RWPE2 (cell line): ENCODE measurements around the gene CUL7.

Experiments
- ATAC-seq: fragments of 200-7000 bp; cut with Tn5 transposase; 3 replicates; pipeline ENCODE4 v1.9.1; 2021; ENCODE audit warnings: low read depth
- DNase-seq: peaks from one replicate; pipeline ENCODE4 v3.0.0-alpha.2; 2020; ENCODE audit warnings: low spot score
- H3K27ac ChIP-seq: fragments of 450-650 bp; 2 replicates; pipeline ENCODE4 v1.5.1; 2017; ENCODE audit warnings: mild to moderate bottlenecking; ENCODE audit not compliant: poor library complexity, severe bottlenecking
- H3K27me3 ChIP-seq: fragments of 250-450 bp; sonication (Bioruptor Pico); 2 replicates; pipeline ENCODE4 v1.5.1; 2021; ENCODE audit warnings: mild to moderate bottlenecking, moderate library complexity; ENCODE audit not compliant: insufficient read depth, poor library complexity, severe bottlenecking
- H3K36me3 ChIP-seq: fragments of 250-450 bp; sonication (Bioruptor Pico); 2 replicates; pipeline ENCODE4 v1.5.1; 2020; ENCODE audit warnings: low read depth, mild to moderate bottlenecking, moderate library complexity
- H3K4me1 ChIP-seq: fragments of 250-450 bp; sonication (Bioruptor Pico); 2 replicates; pipeline ENCODE4 v1.5.1; 2021; ENCODE audit warnings: mild to moderate bottlenecking, moderate library complexity; ENCODE audit not compliant: insufficient read depth, poor library complexity, severe bottlenecking
- H3K4me3 ChIP-seq: fragments of 250-450 bp; sonication (Bioruptor Pico); 2 replicates; pipeline ENCODE4 v1.5.1; 2021; ENCODE audit warnings: mild to moderate bottlenecking, moderate library complexity; ENCODE audit not compliant: severe bottlenecking
- H3K9me3 ChIP-seq: fragments of 250-450 bp; sonication (Bioruptor Pico); 2 replicates; pipeline ENCODE4 v1.5.1; 2021; ENCODE audit warnings: mild to moderate bottlenecking, moderate library complexity; ENCODE audit not compliant: severe bottlenecking
- TF ChIP-seq, protein P1 (sequence below): fragments of 450-650 bp; IDR thresholded peaks from one replicate; pipeline ENCODE4 v1.5.1; 2017; ENCODE audit warnings: mild to moderate bottlenecking, moderate library complexity; ENCODE audit not compliant: poor library complexity, severe bottlenecking

CUL7 gene

DNA sequence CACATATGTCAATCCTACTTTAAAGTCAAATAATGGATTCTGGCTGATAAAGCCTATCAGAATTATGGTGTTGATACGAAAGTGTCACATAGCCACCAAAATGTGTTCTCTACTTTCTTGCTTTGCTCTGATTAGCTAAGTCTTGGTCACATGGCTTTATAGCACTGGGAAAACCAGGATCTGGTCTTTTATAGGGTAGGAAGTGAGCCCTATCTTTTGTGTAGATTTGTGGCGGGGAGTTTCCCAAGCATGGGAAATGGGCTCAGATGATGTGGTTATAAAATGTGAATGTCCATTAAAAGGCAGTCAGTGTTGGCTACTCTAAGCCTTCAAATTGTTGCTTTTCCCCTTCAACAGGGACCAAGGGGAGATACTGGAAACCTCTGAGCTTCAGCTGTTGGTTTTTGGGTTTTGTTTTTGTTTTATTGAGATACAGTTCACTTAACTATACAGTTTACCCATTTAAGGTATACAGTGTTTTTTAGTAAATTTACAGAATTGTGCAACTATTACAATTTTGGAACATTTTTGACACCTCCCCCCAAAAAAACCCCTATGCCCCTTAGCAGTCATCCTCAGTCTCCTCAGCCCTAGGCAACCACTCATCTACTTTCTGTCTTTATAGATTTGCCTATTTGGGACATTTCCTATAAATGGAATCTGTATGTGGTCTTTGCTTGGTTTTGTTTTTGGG lies 20.0 kb downstream of the CUL7 start:
- ATAC-seq = no peak
- no peaks in the 10 kb centered on the region for H3K9me3 ChIP-seq
- no peak overlapping the region for H3K27ac ChIP-seq
- H3K4me3 ChIP-seq = no peak overlapping the region
- peaks cover 67% of the 10 kb centered on the region for H3K36me3 ChIP-seq
- no peak for DNase-seq
- no peaks in the 10 kb centered on the region for H3K4me1 ChIP-seq
- no peaks in the 10 kb centered on the region for H3K27me3 ChIP-seq
- TF ChIP-seq, protein P1, sequence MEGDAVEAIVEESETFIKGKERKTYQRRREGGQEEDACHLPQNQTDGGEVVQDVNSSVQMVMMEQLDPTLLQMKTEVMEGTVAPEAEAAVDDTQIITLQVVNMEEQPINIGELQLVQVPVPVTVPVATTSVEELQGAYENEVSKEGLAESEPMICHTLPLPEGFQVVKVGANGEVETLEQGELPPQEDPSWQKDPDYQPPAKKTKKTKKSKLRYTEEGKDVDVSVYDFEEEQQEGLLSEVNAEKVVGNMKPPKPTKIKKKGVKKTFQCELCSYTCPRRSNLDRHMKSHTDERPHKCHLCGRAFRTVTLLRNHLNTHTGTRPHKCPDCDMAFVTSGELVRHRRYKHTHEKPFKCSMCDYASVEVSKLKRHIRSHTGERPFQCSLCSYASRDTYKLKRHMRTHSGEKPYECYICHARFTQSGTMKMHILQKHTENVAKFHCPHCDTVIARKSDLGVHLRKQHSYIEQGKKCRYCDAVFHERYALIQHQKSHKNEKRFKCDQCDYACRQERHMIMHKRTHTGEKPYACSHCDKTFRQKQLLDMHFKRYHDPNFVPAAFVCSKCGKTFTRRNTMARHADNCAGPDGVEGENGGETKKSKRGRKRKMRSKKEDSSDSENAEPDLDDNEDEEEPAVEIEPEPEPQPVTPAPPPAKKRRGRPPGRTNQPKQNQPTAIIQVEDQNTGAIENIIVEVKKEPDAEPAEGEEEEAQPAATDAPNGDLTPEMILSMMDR = no peak

DNA sequence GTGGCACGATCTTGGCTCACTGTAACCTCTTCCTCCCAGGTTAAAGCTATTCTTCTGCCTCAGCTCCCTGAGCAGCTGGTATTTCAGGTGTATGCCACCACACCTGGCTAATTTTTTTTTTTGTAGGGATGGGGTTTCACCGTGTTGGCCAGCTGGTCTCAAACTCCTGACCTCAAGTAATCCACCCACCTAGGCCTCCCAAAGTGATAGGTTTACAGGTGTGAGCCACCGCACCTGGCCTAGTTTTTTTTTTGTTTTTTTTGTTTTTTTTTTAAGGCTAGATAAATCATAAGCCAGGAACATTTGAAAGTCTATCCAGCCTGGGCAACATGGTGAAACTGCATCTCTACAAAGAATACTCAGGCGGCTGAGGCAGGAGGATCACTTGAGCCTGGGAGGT lies 21.3 kb downstream of the CUL7 start:
- no peaks in the 10 kb centered on the region for H3K27me3 ChIP-seq
- H3K27ac ChIP-seq = no peak overlapping the region
- H3K4me1 ChIP-seq = no peaks in the 10 kb centered on the region
- H3K9me3 ChIP-seq = no peaks in the 10 kb centered on the region
- H3K36me3 ChIP-seq = peaks cover 71% of the 10 kb centered on the region
- TF ChIP-seq, protein P1 = no peak
- DNase-seq (no peak), ATAC-seq (no peak)
- no peak overlapping the region for H3K4me3 ChIP-seq

DNA sequence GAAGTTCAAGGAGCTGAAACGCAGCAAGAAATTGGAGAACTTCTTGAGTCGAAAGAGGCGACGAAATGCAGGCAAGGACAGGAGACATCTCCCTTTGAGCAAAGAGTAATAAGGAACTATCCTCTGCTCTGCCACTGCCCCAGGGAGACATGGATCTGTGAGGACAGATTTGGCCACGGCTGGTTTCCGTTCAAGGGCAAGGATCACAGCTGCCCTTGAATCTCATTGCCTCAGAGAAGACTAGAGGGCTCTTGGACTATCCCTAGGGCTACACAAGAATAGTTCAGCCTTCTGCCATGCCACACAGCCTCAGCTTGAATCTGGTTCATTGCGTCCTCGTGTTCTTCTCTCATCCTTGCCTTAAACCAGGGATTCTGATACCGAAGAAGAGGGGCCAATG lies 24.5 kb downstream of the CUL7 start:
- Histone ChIP-seq H3K36me3 (peaks cover 78% of the 10 kb centered on the region), H3K27me3 (no peaks in the 10 kb centered on the region)
- no peak for ATAC-seq

DNA sequence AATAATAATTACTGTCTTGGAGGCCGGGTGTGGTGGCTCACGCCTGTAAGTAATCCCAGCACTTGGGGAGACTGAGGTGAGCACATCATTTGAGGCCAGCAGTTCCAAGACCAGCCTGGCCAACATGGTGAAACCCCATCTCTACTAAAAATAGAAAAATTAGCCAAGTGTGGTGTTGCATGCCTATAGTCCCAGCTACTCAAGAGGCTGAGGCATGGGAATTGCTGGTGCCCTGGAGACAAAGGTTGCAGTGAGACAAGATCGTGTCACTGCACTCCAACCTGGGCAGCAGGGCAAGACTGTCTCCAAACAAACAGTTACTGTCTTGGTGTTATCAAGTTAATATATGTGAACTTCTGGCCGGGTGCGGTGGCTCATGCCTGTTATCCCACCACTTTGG lies 27.3 kb downstream of the CUL7 start:
- H3K27ac ChIP-seq = no peak overlapping the region
- DNase-seq = no peak
- H3K27me3 ChIP-seq = no peaks in the 10 kb centered on the region
- no peaks in the 10 kb centered on the region for H3K4me1 ChIP-seq
- no peak overlapping the region for H3K4me3 ChIP-seq
- H3K9me3 ChIP-seq = no peaks in the 10 kb centered on the region
- TF ChIP-seq, protein P1 = no peak
- peaks cover 84% of the 10 kb centered on the region for H3K36me3 ChIP-seq
- no peak for ATAC-seq

More for the DNA sequence above, 24.5 kb downstream of the CUL7 start:
- H3K4me1 ChIP-seq = no peaks in the 10 kb centered on the region
- TF ChIP-seq, protein P1 = no peak
- no peaks in the 10 kb centered on the region for H3K9me3 ChIP-seq
- no peak overlapping the region for H3K4me3 ChIP-seq
- H3K27ac ChIP-seq = no peak overlapping the region
- no peak for DNase-seq

DNA sequence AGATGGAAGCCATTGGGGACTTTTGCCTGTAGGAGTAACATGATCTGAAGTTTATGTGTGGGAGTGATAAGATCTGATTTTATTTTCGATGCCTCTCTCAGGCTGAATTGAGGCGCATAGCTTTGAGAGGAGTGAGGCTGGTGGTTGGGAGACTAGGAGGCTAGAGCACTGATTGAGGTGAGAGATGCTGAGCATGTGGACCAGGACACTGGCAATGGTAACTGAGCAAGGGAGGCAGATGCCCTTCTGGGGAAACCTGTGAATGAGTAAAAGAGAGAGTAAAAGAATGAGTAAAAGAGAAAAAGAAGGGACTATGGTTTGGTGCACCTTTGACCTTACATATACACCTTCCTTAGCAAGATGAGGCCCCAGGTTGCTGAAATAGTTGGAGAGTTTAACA lies 29.2 kb downstream of the CUL7 start:
- ATAC-seq = no peak
- no peaks in the 10 kb centered on the region for H3K9me3 ChIP-seq
- no peaks in the 10 kb centered on the region for H3K27me3 ChIP-seq
- TF ChIP-seq, protein P1 = no peak
- H3K36me3 ChIP-seq = peaks cover 72% of the 10 kb centered on the region
- peaks cover 4% of the 10 kb centered on the region for H3K4me1 ChIP-seq
- no peak overlapping the region for H3K4me3 ChIP-seq
- H3K27ac ChIP-seq = no peak overlapping the region
- DNase-seq = no peak
